Measurements from ENCODE around the gene AFF2. TPM values are rescaled to one million over a fixed set of nuclear protein-coding genes. Genes with fewer than 3 reads are reported as not detected.

Gene AFF2
- total RNA-seq, 1 donor from 2014 or later, result 5.2 TPM

- intact Hi-C loops (cut with micrococcal nuclease), result no loop called here
Measured at GRCh38 chrX:148913971-148914370, 413.6 kb downstream of the AFF2 start.

GRCh38 chrX:148914783-148915182 is 414.4 kb downstream of the AFF2 start:
- intact Hi-C loops (cut with micrococcal nuclease), result no loop called here

GRCh38 chrX:148915474-148915873 is 415.1 kb downstream of the AFF2 start:
- intact Hi-C loops (cut with micrococcal nuclease), result no loop called here

GRCh38 chrX:148917441-148917840 is 417.0 kb downstream of the AFF2 start:
- intact Hi-C loops (cut with micrococcal nuclease), result no loop called here

- intact Hi-C loops (cut with micrococcal nuclease), result no loop called here
Measured at GRCh38 chrX:148923631-148924030, 423.2 kb downstream of the AFF2 start.

- intact Hi-C loops (cut with micrococcal nuclease), result no loop called here
Measured at GRCh38 chrX:148926371-148926770, 426.0 kb downstream of the AFF2 start.

- intact Hi-C loops (cut with micrococcal nuclease), result no loop called here
Measured at GRCh38 chrX:148928811-148929210, 428.4 kb downstream of the AFF2 start.

GRCh38 chrX:148929686-148930085 is 429.3 kb downstream of the AFF2 start:
- intact Hi-C loops (cut with micrococcal nuclease), result no loop called here

GRCh38 chrX:148930206-148930729 is 429.9 kb downstream of the AFF2 start:
- intact Hi-C loops (cut with micrococcal nuclease), result no loop called here

GRCh38 chrX:148933881-148934280 is 433.5 kb downstream of the AFF2 start:
- intact Hi-C loops (cut with micrococcal nuclease), result no loop called here

- intact Hi-C loops (cut with micrococcal nuclease), result no loop called here
Measured at GRCh38 chrX:148938348-148938747, 437.9 kb downstream of the AFF2 start.

- intact Hi-C loops (cut with micrococcal nuclease), result no loop called here
Measured at GRCh38 chrX:148940411-148940996, 440.1 kb downstream of the AFF2 start.

- intact Hi-C loops (cut with micrococcal nuclease), result no loop called here
Measured at GRCh38 chrX:148942754-148943153, 442.3 kb downstream of the AFF2 start.

GRCh38 chrX:148947399-148947975 is 447.1 kb downstream of the AFF2 start:
- intact Hi-C loops (cut with micrococcal nuclease), result no loop called here

GRCh38 chrX:148956352-148956751 is 455.9 kb downstream of the AFF2 start:
- intact Hi-C loops (cut with micrococcal nuclease), result no loop called here

GRCh38 chrX:148958901-148959300 is 458.5 kb downstream of the AFF2 start:
- intact Hi-C loops (cut with micrococcal nuclease), result no loop called here

GRCh38 chrX:148960060-148960459 is 459.6 kb downstream of the AFF2 start:
- intact Hi-C loops (cut with micrococcal nuclease), result no loop called here

- intact Hi-C loops (cut with micrococcal nuclease), result no loop called here
Measured at GRCh38 chrX:148961985-148962384, 461.6 kb downstream of the AFF2 start.

GRCh38 chrX:148976571-148977400 is 476.4 kb downstream of the AFF2 start:
- intact Hi-C loops (cut with micrococcal nuclease), result no loop called here

- intact Hi-C loops (cut with micrococcal nuclease), result no loop called here
Measured at GRCh38 chrX:148979786-148980185, 479.4 kb downstream of the AFF2 start.

- intact Hi-C loops (cut with micrococcal nuclease), result no loop called here
Measured at GRCh38 chrX:148984238-148984637, 483.8 kb downstream of the AFF2 start.

GRCh38 chrX:148991502-148991901 is 491.1 kb downstream of the AFF2 start:
- intact Hi-C loops (cut with micrococcal nuclease), result no loop called here
